ENCODE data around the gene GLOD5. TPM values are rescaled to one million over a fixed set of nuclear protein-coding genes. Genes with fewer than 3 reads are reported as not detected.

The GLOD5 gene
- total and polyA plus RNA-seq, 2 of the 4 experiments (the other 2 are of a cell fraction) = not detected

- no peak for TF ChIP-seq BHLHE40 (IDR thresholded peaks at IDR 0.05; ENCODE audit: low read depth, low read length)
- TF ChIP-seq RCOR1 (IDR thresholded peaks at IDR 0.05; ENCODE audit: insufficient replicate concordance, low read length) = no peak
- no peak for TF ChIP-seq MAZ (IDR thresholded peaks at IDR 0.05; ENCODE audit: borderline replicate concordance, low read depth, low read length)
- no peak for TF ChIP-seq RFX5 (IDR thresholded peaks at IDR 0.05; ENCODE audit: low read depth, low read length)
- no peak for TF ChIP-seq CEBPB (IDR thresholded peaks at IDR 0.05; ENCODE audit: low read depth, low read length)
- no peak for TF ChIP-seq POLR2A (IDR thresholded peaks at IDR 0.05; ENCODE audit: low read depth, low read length)
- no peak for TF ChIP-seq MXI1 (IDR thresholded peaks at IDR 0.05; ENCODE audit: borderline replicate concordance, low read depth, low read length)
- TF ChIP-seq RAD21 (IDR thresholded peaks at IDR 0.05; ENCODE audit: low read length) = no peak
- TF ChIP-seq CHD1 (IDR thresholded peaks at IDR 0.05; ENCODE audit: low read depth, low read length) = no peak
- TF ChIP-seq SMC3 (IDR thresholded peaks at IDR 0.05; ENCODE audit: low read depth, low read length) = no peak
- no peak for TF ChIP-seq MAFK (IDR thresholded peaks at IDR 0.05; ENCODE audit: low read depth, low read length)
- no peak for TF ChIP-seq CTCF (conservative IDR thresholded peaks at IDR 0.05; ENCODE audit: low read depth, low read length)
- no peak for TF ChIP-seq USF2 (IDR thresholded peaks at IDR 0.05; ENCODE audit: low read depth, low read length)
- TF ChIP-seq FOS (IDR thresholded peaks at IDR 0.05; ENCODE audit: low read depth, low read length) = no peak
- no peak for TF ChIP-seq ELK1 (IDR thresholded peaks at IDR 0.05; ENCODE audit: borderline replicate concordance, low read depth, low read length)
- no peak for TF ChIP-seq NFE2L2 (IDR thresholded peaks at IDR 0.05; ENCODE audit: low read depth, low read length)
- H4K20me1 ChIP-seq (ENCODE audit: insufficient read depth, low read length) = no peaks in the 10 kb centered on the region; the same call in 1 of the 2 replicates
- H2BK20ac ChIP-seq (ENCODE audit: low read depth, low read length) = no peak overlapping the region
- no peak overlapping the region for H2AFZ ChIP-seq (replicated peaks; ENCODE audit: low read length, poor library complexity)
- no peak overlapping the region for H3K4me3 ChIP-seq (ENCODE audit: insufficient read depth, low read depth, low read length)
- no peaks in the 10 kb centered on the region for H3K9me1 ChIP-seq (ENCODE audit: insufficient read depth, low read length)
- H3K79me1 ChIP-seq (ENCODE audit: low read depth in 1 of 2, low read length in 2 of 2) = no peaks in the 10 kb centered on the region
- H2BK5ac ChIP-seq (ENCODE audit: low read depth, low read length, poor library complexity, severe bottlenecking) = no peak overlapping the region
- BruUV-seq (replicated peaks) = no TSS peak
- no peak overlapping the region for H3K27ac ChIP-seq (ENCODE audit: insufficient read depth, low read length)
- ChIA-PET POLR2A (ENCODE audit: unreplicated experiment) (no interaction called here), CTCF (no interaction called here)
- ATAC-seq (ENCODE audit: low read depth) (no peak), DNase-seq (no peak)
- no peak overlapping the region for H2BK120ac ChIP-seq (ENCODE audit: low read depth, low read length)
- in situ Hi-C loops (cut with MboI; ENCODE audit: low sequenced_read_pairs) = no loop called here
- no peak overlapping the region for H2AK5ac ChIP-seq (ENCODE audit: low read depth, low read length)
- no peak overlapping the region for H4K5ac ChIP-seq (ENCODE audit: low read depth, low read length)
- peaks cover 25% of the 10 kb centered on the region for H3K27me3 ChIP-seq (ENCODE audit: control insufficient read depth, insufficient read depth, low read length)
- dilution Hi-C loops (cut with HindIII; ENCODE audit: low sequenced_read_pairs, unreplicated experiment) = no loop called here
- H3K23ac ChIP-seq (ENCODE audit: low read depth, low read length) = no peak overlapping the region
- no peak overlapping the region for H4K91ac ChIP-seq (ENCODE audit: insufficient read depth, low read depth, low read length)
- no peak overlapping the region for H3K56ac ChIP-seq (ENCODE audit: extremely low read depth, insufficient read depth, low read length)
- H3K36me3 ChIP-seq (ENCODE audit: control insufficient read depth, insufficient read depth, low read length) = no peaks in the 10 kb centered on the region
- H3K4me2 ChIP-seq (ENCODE audit: low read depth, low read length) = no peak overlapping the region
- H3K18ac ChIP-seq (ENCODE audit: low read depth, low read length) = no peak overlapping the region
- no peaks in the 10 kb centered on the region for H3K9me3 ChIP-seq (ENCODE audit: control insufficient read depth, insufficient read depth, low read length)
- no CpG with 5 or more reads among the region's 3 CpGs for WGBS, 2 experiments (ENCODE audit: extremely low coverage in 2 of 2, insufficient read length in 1 of 2)
- no peak overlapping the region for H3K4ac ChIP-seq (ENCODE audit: low read depth, low read length)
- H2BK15ac ChIP-seq (ENCODE audit: low read depth, low read length) = no peak overlapping the region
- H3K9ac ChIP-seq (ENCODE audit: low read depth, low read length) = no peak overlapping the region
- no peak overlapping the region for H4K8ac ChIP-seq (ENCODE audit: low read depth in 2 of 2, low read length in 2 of 2)
- no peaks in the 10 kb centered on the region for H3K4me1 ChIP-seq (ENCODE audit: control insufficient read depth, insufficient read depth, low read length)
- H2AK9ac ChIP-seq (replicated peaks; ENCODE audit: low read depth, low read length, poor library complexity) = no peak overlapping the region
- intact Hi-C loops (cut with micrococcal nuclease) = no loop called here
- H3K14ac ChIP-seq (replicated peaks; ENCODE audit: low read depth, low read length) = no peak overlapping the region
These were observed 23.2 kb downstream of the GLOD5 start for GRCh38 chrX:48784726-48785125.
